HG03378 (cell line): Measurements from ENCODE around the gene NAALAD2.
"Not testable (repeated sequence)": the region's sequence is repeated elsewhere in the genome, so short reads cannot be mapped to it uniquely, and the experiment has no call there.

Experiments
- ATAC-seq: cut with Tn5 transposase; IDR thresholded peaks from one replicate; pipeline ENCODE4 v1.9.1; 2021; ENCODE audit warnings: mild to moderate bottlenecking, moderate library complexity; ENCODE audit not compliant: unreplicated experiment

NAALAD2 gene

DNA sequence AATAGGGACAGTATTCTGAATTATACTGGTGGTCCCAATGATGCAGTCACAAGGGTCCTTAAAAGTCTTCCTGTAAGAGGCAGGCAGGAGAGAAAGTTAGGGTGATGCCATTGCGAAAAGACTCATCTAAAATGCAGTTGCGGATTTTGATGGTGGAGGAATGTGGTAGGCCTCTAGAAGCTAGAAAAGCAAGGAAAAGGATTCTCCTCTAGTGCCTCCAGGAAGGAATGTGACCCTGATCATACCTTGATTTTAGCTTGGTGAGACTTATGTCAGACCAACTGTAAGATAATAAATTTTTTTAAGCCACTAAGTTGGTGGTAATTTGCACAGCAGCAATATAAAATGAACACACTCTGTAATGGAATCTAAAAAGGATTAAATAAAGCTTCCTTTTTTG lies 54.5 kb downstream of the NAALAD2 start:
- ATAC-seq = no peak

DNA sequence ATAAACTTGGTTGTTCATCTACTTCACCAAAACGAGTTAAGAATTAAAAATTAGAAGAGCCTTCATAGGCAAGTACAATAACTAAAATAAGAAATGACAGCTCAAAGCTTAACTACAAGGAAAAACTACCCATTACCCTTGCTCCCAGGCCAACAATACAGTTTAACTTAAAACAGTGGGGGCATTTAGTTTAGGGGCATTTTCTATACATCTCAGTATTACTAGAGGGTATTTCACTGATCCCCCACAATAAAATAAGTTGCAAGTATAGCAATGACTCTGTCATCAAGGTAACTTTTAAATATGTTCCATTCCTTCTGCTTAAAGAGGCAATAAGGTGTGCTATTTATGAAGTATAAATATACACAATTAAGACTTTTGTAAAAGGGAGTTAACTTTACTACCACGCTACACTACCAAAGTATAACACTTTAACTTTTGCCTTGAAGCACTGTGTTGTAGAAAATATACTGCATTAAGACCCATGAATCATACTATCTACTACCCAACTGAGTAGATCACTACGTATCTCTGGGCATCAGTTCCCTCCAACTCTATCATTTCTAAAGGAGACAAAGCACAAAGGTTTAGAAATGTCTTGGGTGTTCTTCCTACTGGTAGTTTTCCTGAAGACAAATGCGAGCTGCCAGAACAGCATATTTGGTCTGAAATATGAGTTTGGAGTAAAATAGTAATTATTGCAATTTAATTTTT lies 58.6 kb downstream of the NAALAD2 start:
- ATAC-seq = no peak

DNA sequence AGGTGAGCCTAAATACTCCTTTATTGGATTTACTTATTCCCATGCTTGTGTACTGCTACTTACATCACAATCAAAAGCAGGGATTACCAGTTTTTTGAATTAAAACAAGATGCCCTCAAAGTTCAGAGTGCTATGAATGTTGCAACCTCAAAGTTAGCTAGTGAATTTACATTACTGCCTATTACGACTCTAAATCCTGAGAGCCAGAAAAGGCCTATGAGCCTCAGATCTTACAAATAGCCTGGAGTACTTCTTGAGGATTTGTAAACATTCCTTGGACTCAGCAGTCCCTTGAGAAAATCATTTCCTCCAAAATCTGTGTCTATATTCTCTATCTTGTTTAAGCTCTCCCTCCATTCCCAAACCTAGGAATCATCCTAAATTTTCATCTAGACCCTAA lies 62.9 kb downstream of the NAALAD2 start:
- ATAC-seq = no peak

DNA sequence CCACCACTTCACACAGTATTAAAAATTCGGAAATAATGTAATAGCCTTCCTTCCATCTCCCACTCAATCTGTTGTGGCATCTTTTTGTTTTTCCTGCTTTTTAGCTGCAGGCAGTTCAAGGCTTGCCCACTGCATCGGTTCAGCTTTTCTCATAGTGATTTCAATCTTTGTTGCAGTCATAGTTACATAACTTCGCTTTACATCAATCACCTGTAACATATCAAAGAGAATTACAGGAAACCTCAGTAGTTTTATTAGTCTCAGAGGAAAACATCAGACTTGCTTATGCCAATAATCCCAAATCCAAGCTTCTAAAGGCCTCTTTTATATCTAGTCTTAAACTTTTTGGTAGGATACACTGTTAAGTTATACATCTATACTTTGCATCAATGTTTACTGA lies 67.9 kb downstream of the NAALAD2 start:
- no peak for ATAC-seq

DNA sequence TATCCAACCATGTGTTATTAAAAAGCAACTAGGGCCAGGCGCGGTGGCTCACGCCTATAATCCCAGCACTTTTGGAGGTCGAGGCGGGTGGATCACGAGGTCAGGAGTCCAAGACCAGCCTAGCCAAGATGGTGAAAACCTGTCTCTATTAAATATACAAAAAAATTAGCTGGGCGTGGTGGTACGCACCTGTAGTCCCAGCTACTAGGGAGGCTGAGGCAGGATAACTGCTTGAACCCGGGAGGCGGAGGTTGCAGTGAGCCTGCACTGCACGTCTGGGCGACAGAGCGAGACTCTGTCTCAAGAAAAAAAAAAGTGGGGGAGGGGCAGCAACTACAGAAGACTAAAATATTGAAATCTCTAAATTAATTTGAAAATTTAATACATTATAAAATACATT lies 69.9 kb downstream of the NAALAD2 start:
- no peak for ATAC-seq

DNA sequence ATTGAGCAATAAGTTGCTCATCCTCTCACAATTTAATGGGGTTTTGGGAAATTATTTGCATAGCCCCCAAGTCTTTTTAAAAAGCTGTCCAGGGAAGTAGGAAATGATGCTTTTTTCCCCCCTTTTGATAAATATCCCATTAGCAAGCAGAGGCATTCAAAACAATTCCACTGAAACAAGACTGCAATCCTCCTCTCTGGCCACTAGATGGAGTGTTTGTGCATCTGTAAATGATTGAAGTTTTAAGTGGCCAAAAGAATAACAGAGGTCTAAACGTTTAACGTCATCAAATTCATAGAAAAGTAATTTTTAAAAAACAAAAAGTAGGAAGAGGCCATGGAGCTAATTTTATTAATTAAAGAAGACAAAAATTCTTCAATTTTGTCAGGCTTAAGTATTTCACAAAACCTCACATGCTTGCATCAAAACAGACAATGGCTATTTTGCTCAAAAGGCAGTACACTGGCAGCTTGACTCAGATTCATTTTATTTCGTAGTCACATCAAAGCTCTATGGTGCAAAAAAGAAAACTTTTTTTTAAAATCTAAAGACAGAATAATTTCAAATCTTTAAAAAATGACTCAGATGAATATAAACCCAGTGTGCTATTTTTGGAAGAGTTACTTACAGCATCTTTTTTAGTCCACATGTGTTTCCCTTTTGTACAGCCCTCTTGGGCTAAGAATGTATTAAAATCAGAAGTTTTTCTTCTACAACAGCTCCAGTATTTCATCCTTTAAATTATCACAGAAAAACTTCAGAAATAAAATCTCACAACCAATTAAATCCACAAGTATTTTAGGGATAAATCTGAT lies 70.6 kb downstream of the NAALAD2 start:
- ATAC-seq = peak; percentile 90

DNA sequence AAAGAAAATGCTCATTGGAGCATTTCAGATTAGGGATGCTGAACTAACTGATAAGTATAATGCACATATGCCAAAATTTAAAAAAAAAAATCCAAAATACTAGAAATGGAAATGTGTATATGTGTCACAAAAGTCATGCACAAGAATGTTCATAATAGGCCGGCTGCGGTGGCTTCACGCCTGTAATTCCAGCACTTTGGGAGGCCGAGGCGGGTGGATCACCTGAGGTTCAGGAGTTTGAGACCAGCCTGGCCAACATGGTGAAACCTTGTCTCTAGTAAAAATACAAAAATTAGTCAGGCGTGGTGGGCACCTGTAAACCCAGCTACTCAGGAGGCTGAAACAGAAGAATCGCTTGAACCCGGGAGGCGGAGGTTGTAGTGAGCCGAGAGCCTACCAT lies 73.5 kb downstream of the NAALAD2 start:
- not testable (repeated sequence) for ATAC-seq

DNA sequence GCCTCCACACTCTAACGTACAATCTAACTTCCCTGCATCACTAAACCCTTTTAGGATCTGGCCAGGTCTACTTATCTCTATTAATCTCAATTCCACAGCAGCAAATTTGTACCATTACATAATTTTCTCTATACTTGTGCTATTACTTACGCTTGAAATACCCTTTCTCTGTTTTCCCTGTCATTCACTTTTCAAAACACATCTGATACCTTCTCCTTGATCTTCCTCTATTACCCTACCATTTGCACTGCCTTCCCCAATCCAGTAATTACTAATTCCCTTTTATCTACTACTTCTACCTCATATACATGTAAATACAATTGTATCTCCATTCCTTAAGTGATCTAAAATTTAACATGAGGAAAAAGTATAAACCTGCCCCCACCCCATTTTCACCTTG lies 74.4 kb downstream of the NAALAD2 start:
- ATAC-seq = no peak

DNA sequence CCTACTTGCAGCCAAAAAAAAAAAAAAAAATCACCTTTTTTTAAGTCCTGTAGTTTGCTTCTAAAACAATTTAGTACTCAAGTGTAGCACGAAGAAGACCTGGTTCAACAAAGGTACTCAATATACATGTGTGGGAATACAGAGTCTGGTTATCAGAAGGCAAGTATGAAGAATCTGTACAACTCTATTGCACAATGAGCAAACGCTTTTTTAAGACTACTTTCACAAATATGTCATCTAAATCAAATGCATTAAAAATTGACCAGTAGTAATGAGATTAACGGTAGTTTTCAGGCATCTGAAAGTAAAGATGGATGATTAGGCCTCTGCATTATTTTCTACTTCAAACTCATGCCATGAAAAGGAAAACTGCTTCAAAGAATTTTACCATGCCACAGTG lies 78.9 kb downstream of the NAALAD2 start:
- no peak for ATAC-seq

DNA sequence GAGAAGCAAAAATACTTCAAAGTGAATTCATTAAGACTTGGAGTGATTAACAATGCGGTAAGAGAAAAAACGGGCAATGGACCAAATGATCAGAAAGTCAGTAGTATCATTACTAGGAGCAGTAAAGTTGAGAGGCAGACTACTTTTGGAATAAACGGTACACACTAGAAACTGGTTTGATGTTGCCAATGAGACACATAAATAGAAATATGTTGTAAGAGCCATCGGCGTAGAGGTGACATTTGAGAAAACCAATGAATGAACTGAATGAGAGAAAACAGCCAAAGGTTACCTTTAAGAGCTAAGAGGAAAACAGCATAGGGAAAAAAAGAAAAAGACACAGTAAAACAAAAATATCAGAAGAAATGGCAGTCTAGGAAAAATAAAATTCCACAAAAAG lies 82.1 kb downstream of the NAALAD2 start:
- no peak for ATAC-seq

DNA sequence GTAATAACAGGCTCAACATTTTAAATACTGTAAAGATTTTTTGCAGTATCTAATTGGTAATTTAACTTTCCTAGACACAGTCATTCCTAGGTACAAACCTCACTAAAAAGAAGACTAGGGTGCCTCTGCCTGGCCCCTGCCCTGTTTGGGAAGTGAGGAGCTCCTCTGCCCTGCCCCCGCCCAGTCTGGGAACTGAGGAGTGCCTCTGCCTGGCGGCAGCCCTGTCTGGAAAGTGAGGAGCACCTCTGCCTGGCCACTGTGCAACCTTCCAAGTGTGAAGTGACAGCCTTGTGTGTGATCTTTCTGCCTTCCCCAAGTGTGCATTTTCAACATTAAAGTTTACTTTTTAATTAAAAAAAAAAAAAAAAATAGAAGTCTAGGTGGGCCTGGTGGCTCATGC lies 84.1 kb downstream of the NAALAD2 start:
- no peak for ATAC-seq

DNA sequence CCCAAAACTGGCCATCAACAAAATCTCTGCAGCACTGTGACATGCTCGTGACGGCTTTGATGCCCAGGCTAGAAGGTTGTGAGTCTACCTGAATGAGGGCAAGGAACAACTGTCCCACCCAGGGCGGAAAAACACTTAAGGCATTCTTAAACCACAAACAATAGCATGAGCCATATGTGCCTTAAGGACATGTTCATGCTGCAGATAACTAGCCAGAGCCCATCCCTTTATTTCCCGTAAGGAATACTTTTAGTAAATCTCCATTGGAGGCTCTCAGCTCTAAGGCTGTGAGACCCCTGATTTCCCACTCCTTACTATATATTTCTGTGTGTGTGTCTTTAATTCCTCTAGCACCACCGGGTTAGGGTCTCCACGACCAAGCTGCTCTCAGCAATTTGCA lies 85.0 kb downstream of the NAALAD2 start:
- ATAC-seq = no peak

DNA sequence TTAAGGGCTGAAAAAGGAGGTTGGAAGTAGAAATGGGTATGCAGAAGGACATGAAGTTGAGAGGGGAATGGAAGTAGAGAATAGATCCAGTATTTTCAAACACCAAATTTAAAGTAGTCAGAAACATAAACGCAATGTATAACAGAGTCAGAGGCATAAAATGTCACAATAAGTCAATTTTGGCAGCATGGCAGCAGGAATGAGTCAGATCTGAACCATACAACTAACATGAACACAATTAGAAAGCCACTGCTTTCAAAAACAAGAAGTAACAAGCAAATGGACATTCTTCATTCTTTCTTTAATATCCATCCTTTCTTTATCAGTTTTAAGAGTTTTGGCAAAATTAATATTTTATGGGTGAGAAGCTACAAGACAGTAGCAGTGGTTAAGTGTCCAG lies 85.9 kb downstream of the NAALAD2 start:
- peak; percentile 36 for ATAC-seq

DNA sequence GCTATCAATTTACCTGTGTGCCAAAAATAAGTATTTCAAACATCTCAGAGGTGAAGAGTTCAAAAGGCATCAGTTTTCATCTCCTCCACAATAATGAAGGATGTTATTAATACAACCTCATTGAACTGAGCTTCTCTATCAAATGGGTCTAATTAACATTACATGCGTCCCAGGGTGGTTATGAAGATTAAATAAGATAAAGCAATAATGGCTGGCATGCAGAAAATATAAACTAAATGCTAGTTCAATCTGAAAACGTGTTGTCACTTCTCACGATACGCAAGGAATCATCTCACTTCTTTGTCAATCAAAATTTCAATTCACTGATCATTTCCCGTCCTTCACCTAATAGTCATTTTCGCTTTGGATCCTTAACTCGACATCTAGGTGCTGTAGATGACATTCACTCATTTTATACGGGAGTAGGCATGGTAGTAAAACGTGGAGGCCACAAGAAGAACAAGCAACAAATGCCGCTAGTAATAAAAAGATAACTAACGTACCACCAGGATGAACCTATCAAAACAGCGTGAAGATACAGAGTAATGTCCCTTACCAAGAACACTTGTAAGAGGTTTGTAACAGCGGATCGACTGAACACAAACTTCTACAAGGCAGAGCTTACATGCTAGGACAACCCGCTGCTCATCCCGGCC lies 87.5 kb downstream of the NAALAD2 start:
- peak; percentile 18 for ATAC-seq

DNA sequence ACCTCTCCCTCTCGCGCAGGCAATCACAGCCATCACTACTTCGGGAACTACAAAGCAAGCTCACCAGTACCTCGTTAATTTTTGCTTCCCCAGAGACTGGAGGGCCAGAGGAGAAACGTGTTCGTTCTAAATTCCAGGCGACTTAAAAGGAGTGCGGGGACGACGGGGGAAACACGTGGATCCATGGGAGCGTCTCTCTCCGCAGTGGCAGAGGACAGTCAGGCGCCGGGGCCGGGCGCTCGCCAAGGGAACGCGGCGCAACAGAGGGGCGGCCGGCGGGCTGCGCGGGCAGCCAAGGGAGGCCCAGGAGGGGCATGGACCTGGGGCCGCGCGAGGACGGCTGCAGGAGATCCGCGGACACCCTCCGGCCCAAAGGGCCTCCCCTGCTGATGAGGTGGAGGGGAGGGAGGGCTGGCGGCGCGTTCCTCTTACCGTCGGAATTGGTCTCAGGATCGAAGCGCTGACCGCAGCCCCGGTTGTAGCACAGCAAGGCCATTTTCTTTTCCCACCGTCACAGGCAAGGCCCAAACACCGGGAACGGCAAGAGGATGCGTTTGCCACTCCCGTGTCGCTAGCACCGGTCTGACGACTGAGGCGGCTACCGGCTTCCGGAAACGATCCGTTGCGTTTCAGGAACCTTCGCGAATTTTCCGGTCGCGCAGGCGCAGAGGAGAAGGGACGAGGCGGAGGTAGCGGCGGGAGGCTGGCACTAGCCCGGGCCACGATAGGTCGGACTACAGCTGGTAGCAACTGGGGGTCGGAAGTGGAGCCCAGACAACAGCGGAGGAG lies 88.2 kb downstream of the NAALAD2 start, which contains the start of gene CHORDC1:
Gene CHORDC1, minus strand, starts transcription at position 591 of the 789 bp plus-strand sequence. Its CDS starts 95 bp downstream, at position 496.
- ATAC-seq = peak; percentile 86

DNA sequence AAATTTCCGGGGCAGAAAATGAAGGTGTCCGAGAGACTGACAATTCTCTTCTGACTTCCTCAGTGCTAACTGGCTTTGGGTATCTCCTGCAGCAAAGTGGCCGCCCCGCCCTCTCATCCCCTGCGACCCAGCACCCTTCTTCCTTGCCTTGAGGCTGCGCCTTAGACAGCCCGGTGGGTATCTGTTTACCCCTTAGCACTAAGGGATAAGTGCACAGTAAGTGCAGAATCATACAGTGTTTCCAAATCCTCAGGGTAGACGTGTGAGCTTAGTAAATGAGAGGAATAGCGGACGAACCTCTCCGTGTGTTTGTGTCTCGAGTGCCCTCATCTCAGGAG lies 88.8 kb downstream of the NAALAD2 start:
- ATAC-seq = peak; percentile 43

DNA sequence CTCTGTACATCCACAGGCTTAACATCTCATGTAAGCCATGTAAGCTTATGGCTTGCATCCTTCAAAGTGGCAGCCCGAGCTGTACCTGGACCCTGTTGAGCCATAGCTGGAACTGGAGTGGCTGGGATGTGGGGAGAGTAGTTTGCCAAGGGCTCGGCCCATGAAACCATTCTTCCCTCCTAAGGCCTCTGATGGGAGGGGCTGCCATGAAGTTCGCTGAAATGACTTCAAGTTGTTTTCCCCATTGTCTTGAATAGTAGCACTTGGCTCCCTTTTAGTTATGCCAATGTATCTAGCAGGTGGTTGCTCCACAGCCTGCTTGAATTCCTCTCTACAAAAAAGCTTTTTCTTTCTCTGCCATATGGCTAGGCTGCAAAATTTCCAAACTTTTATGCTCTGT lies 93.6 kb downstream of the NAALAD2 start:
- ATAC-seq = no peak

DNA sequence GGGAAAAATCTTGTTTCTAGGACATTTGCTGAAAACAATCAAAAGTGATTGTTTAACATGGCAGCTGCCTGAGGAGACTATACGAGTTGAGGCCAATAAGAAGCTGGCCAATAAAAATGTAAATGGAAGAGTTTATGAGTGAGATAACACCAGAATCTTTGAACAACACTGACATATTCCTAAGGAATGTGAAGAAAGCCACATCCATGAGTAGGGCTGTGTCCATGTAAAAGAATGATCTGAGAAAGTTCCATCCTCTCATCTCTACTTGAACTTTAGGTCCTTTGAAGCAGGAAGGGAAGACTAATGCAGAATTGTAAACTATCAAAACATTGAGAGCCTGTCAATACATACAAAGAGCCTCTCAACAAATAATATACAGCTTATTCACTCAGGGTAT lies 95.3 kb downstream of the NAALAD2 start:
- no peak for ATAC-seq

DNA sequence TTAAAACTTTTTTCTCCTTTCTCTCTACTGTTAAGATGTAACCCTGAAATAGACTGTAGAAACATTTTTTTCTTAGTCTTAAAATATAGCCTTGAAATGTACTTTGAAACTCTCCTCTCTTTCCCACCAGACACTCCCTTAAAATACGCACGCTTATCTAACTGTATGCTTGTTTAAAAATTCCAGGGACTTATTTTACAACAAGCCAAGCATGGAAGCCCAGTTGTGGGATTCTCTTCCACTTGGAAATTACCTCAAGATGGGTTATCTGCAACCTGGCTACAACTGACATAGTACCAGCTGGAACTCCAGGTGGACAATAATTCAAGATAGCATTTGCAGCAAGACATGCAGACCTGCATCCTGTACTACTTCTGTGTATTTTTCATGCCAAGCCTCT lies 100.5 kb downstream of the NAALAD2 start:
- no peak for ATAC-seq

DNA sequence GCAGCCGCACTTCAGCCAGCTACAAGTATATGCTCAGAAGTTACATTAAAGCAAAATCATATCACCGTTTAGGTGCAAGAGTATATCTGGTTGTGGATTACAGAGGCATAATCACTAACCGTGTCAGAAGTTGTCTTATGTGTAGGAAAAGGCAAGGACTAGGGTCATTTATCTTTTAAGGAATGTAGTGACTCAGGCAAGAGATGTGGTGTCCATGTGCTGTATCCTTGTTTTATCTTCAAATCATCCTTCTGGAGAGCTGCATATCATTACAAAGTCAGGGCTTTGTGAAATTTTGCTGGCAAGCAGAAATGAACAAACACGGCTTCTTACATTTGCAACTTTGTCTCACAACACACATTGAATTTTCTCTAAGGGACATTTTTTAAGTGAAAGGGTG lies 101.1 kb downstream of the NAALAD2 start:
- ATAC-seq = no peak

DNA sequence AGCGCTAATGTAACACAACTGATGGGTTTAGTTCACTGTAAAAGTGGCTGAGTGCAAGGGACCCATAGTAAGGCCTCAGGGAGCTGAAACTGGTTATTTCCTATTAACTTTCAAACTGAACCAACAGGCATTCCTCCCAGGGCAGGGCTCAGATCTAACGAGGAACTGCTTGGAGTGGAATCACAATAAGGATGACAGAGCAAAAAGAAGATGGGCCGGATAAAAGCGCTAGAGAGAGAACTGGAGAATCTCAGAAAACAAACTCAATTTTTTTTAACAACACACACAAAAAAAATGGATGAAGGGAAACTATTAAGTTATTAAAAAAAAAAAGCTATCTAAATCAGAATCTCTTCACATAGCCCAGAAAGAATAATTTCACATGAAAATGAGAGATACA lies 102.5 kb downstream of the NAALAD2 start:
- no peak for ATAC-seq
